ENCODE results near the gene SAT1.

DNA sequence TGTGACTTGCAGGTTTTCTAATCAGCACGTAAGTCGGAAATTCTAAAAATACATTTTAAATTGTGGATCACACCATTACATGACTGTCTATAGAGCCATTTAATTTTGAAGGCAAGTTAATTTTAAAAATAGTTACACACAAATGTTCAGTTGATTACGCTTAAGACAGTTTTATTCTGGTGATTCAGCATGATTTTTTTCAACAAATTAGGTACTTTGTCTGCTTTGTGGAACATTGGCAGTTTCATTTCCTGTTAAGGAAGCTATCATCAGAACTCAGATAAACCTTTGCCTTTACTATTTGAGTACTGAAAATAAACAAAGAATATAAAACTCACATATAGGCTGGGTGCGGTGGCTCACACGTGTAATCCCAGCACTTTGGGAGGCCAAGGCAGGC is 19.5 kb downstream of the SAT1 start:
- TF ChIP-seq, protein P1, sequence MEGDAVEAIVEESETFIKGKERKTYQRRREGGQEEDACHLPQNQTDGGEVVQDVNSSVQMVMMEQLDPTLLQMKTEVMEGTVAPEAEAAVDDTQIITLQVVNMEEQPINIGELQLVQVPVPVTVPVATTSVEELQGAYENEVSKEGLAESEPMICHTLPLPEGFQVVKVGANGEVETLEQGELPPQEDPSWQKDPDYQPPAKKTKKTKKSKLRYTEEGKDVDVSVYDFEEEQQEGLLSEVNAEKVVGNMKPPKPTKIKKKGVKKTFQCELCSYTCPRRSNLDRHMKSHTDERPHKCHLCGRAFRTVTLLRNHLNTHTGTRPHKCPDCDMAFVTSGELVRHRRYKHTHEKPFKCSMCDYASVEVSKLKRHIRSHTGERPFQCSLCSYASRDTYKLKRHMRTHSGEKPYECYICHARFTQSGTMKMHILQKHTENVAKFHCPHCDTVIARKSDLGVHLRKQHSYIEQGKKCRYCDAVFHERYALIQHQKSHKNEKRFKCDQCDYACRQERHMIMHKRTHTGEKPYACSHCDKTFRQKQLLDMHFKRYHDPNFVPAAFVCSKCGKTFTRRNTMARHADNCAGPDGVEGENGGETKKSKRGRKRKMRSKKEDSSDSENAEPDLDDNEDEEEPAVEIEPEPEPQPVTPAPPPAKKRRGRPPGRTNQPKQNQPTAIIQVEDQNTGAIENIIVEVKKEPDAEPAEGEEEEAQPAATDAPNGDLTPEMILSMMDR (IDR thresholded peaks at IDR 0.05), result no peak
- no peak for TF ChIP-seq POLR2A (IDR thresholded peaks at IDR 0.05)
